Common myeloid progenitor, CD34-positive (primary cell): ENCODE data around the gene SKIDA1.

Experiments used
- CTCF ChIA-PET: fragments of 350-600 bp; sonication (Branson Sonifier 250); formaldehyde crosslinking; loops from one replicate; lab custom pipeline; 2021; ENCODE audit warnings: antibody characterized with exemption; lab: Charles Lee
- POLR2A ChIA-PET: fragments of 350-600 bp; sonication (Branson Sonifier 250); formaldehyde crosslinking; loops from one replicate; lab custom pipeline; 2021; ENCODE audit warnings: antibody characterized with exemption; lab: Charles Lee
- DNase-seq, 3 donors: peaks; one replicate each; pipeline versions ENCODE4 v3.0.0 to v3.0.0-alpha.2; 2013
- H3K27ac ChIP-seq, 2 experiments: 1 replicate in 1 of 2; 2 replicates in 1 of 2; pipeline ENCODE4 v1.7.0; 2013; ENCODE audit warnings: inconsistent platforms in 2 of 2, low read length in 2 of 2, mild to moderate bottlenecking in 2 of 2, low read depth in 1 of 2, moderate library complexity in 1 of 2; ENCODE audit not compliant: severe bottlenecking in 2 of 2, insufficient read depth in 1 of 2, poor library complexity in 1 of 2
- H3K27me3 ChIP-seq, 5 experiments: replicated peaks in 2 of 5; 1 replicate in 3 of 5; 2 replicates in 2 of 5; pipeline versions ENCODE4 v1.6.1 to v1.7.0; 2013; ENCODE audit warnings: low read length in 4 of 5, mild to moderate bottlenecking in 2 of 5, moderate library complexity in 2 of 5, inconsistent platforms in 1 of 5; ENCODE audit not compliant: insufficient read depth in 5 of 5, control insufficient read depth in 4 of 5
- H3K36me3 ChIP-seq, 4 experiments: 1 replicate in 2 of 4; 2 replicates in 2 of 4; pipeline versions ENCODE4 v1.6.1 to v1.7.0; 2013; ENCODE audit warnings: low read length in 3 of 4, control low read depth in 1 of 4, mild to moderate bottlenecking in 1 of 4; ENCODE audit not compliant: control insufficient read depth in 4 of 4, insufficient read depth in 4 of 4
- H3K4me1 ChIP-seq, 4 experiments: 1 replicate in 3 of 4; 2 replicates in 1 of 4; pipeline versions ENCODE4 v1.6.1 to v1.7.1; 2013; ENCODE audit warnings: low read length in 3 of 4, mild to moderate bottlenecking in 3 of 4, control low read depth in 1 of 4, inconsistent platforms in 1 of 4, moderate library complexity in 1 of 4; ENCODE audit not compliant: control insufficient read depth in 4 of 4, insufficient read depth in 4 of 4; ENCODE audit errors: control extremely low read depth in 1 of 4
- H3K4me3 ChIP-seq, 7 experiments: 1 replicate in 4 of 7; 2 replicates in 3 of 7; pipeline versions ENCODE4 v1.5.1 to v1.7.0; 2013; ENCODE audit warnings: mild to moderate bottlenecking in 7 of 7, low read length in 6 of 7, moderate library complexity in 6 of 7, inconsistent platforms in 2 of 7, low read depth in 2 of 7, control low read depth in 1 of 7; ENCODE audit not compliant: insufficient read depth in 4 of 7, control insufficient read depth in 1 of 7; ENCODE audit errors: extremely low read depth in 1 of 7
- H3K9me3 ChIP-seq, 5 experiments: 1 replicate in 4 of 5; 2 replicates in 1 of 5; pipeline versions ENCODE4 v1.6.1 to v1.7.1; 2013; ENCODE audit warnings: low read length in 4 of 5, mild to moderate bottlenecking in 2 of 5, inconsistent platforms in 1 of 5, low read depth in 1 of 5, moderate library complexity in 1 of 5; ENCODE audit not compliant: control insufficient read depth in 4 of 5, insufficient read depth in 2 of 5; ENCODE audit errors: control extremely low read depth in 1 of 5
- WGBS: methylation state at CpG from one replicate; pipeline ENCODE4 v1.1.5; 2013; ENCODE audit not compliant: insufficient coverage; 5-methylcytosine and 5-hydroxymethylcytosine counted together

Gene SKIDA1

GRCh38 chr10:21488246-21488956, 37.1 kb downstream of the SKIDA1 start:
- no peak overlapping the region for H3K4me3 ChIP-seq
- no peaks in the 10 kb centered on the region for H3K9me3 ChIP-seq
- no peak for DNase-seq
- peaks cover 0 to 5% (median 0%) of the 10 kb centered on the region in 4 experiments for H3K4me1 ChIP-seq
- H3K27ac ChIP-seq: no peak overlapping the region
- H3K36me3 ChIP-seq: no peaks in the 10 kb centered on the region
- ChIA-PET POLR2A (no interaction called here), CTCF (interaction anchor here (1.5 kb wide), 1 partner anchor 8 kb away, joined by 4 read pairs; no protein-coding TSS in a partner anchor)
- H3K27me3 ChIP-seq: no peaks in the 10 kb centered on the region
- 71% methylated on average over 6 of the region's 6 CpGs for WGBS

DNA sequence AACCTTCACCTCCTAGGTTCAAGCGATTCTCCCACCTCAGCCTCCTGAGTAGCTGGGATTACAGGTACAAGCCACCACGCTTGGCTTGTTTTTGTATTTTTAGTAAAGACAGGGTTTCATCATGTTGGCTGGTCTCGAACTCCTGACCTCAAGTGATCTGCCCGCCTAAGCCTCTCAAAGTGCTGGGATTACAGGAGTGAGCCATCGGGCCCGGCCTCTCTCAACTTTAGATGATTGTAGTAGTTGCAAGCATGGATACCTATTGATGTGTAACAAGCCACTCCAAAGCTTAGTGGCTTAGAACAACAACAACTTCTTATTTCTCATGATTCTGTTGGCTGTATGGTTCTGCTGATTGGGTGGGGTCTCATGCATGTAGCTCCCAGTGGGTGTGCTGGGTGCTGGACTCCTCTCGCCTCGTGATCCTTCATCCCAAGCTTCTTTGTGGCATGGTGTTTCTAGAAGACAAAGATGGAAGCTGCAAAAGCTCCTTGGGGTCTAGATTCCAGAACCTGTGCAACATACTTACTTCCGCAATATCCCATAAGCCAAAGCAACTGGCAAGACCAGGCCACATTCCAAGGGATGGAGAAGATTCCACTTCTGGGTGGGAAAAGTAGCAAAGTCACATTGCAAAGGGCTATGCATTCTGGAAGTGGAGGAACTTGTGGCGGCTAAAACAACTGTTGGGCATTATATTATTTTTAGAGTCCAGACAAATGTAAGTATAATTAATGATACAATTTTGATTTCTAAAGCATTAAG, 37.9 kb downstream of the SKIDA1 start:
- WGBS: 93% methylated on average over 3 of the region's 10 CpGs
- no peak for DNase-seq
- ChIA-PET POLR2A (interaction anchor here (0.6 kb wide), 1 partner anchor 57 kb away, joined by 3 read pairs; no protein-coding TSS in a partner anchor), CTCF (interaction anchor here (1.5 kb wide), 1 partner anchor 9 kb away, joined by 4 read pairs; no protein-coding TSS in a partner anchor)
- Histone ChIP-seq H3K36me3 (no peaks in the 10 kb centered on the region), H3K4me3 (no peak overlapping the region), H3K27ac (no peak overlapping the region), H3K27me3 (no peaks in the 10 kb centered on the region), H3K9me3 (peaks cover 0 to 2% (median 0%) of the 10 kb centered on the region in 5 experiments), H3K4me1 (peaks cover 0 to 5% (median 0%) of the 10 kb centered on the region in 4 experiments)

GRCh38 chr10:21482821-21483220, 42.7 kb downstream of the SKIDA1 start:
- no peak for DNase-seq
- Histone ChIP-seq H3K4me3 (no peak overlapping the region), H3K36me3 (no peaks in the 10 kb centered on the region), H3K4me1 (no peaks in the 10 kb centered on the region), H3K9me3 (peaks cover 0 to 2% (median 0%) of the 10 kb centered on the region in 5 experiments), H3K27me3 (no peaks in the 10 kb centered on the region), H3K27ac (no peak overlapping the region)
- ChIA-PET CTCF (no interaction called here), POLR2A (no interaction called here)
- 100% methylated on average over 2 of the region's 3 CpGs for WGBS

DNA sequence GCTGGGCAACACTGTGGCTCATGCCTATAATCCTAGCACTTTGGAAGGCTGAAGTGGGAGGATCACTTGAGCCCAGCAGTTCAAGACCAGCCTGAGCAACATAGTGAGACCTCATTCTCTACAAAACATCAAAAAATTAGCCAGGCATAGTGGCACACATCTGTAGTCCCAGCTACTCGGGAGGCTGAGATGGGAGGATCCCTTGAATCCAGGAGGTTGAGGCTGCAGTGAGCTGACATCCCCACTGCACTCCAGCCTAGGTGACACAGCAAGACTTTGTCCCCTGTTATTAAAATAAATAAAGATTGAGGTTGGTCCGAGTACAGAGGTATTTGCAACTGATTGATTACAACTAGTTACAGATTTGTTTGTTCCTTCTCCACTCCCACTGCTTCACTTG, 44.1 kb downstream of the SKIDA1 start:
- H3K9me3 ChIP-seq: peaks cover 0 to 2% (median 0%) of the 10 kb centered on the region in 5 experiments
- DNase-seq: no peak
- no peak overlapping the region for H3K27ac ChIP-seq
- H3K36me3 ChIP-seq: no peaks in the 10 kb centered on the region
- ChIA-PET CTCF (no interaction called here), POLR2A (no interaction called here)
- no peaks in the 10 kb centered on the region for H3K27me3 ChIP-seq
- no peak overlapping the region for H3K4me3 ChIP-seq
- 86% methylated on average over 1 of the region's 2 CpGs for WGBS
- H3K4me1 ChIP-seq: no peaks in the 10 kb centered on the region

- POLR2A ChIA-PET: no interaction called here
- WGBS: 83% methylated on average over 5 of the region's 6 CpGs
Observed at GRCh38 chr10:21479570-21480315, 45.7 kb downstream of the SKIDA1 start.

DNA sequence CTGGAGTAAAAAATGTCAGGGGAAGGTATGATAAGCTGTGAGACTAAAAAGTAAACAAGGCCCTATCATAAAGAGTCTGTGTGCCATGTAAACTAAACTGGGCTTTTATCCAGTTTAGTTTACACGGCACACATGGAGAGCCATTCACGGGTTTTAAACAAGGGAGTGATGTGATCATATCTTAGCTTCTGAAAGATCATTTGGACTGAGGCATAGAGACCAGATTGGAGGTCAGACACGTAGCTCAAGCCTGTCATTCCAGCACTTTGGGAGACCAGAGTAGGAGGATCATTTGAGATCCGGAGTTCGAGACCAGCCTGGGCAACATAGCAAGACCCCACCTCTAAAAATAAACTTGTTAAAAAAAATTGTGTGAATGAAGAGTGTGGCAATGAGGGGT, 50.1 kb downstream of the SKIDA1 start:
- POLR2A ChIA-PET: no interaction called here
- Histone ChIP-seq H3K27me3 (no peaks in the 10 kb centered on the region), H3K4me1 (no peaks in the 10 kb centered on the region), H3K9me3 (no peaks in the 10 kb centered on the region), H3K36me3 (no peaks in the 10 kb centered on the region), H3K27ac (no peak overlapping the region), H3K4me3 (no peak overlapping the region)
- DNase-seq: no peak
- WGBS: 100% methylated on average over 1 of the region's 5 CpGs
- CTCF ChIA-PET: interaction anchor here (1.4 kb wide), 1 partner anchor 19 kb away, joined by 4 read pairs; no protein-coding TSS in a partner anchor

More at GRCh38 chr10:21479570-21480315, 45.7 kb downstream of the SKIDA1 start:
- CTCF ChIA-PET: no interaction called here
- Histone ChIP-seq H3K9me3 (peaks cover 0 to 2% (median 0%) of the 10 kb centered on the region in 5 experiments), H3K4me3 (no peak overlapping the region), H3K4me1 (no peaks in the 10 kb centered on the region), H3K36me3 (no peaks in the 10 kb centered on the region), H3K27ac (no peak overlapping the region), H3K27me3 (no peaks in the 10 kb centered on the region)
- DNase-seq: no peak
